ENCODE measurements around the gene SULT1E1.
"Not testable (repeated sequence)": the region's sequence is repeated elsewhere in the genome, so short reads cannot be mapped to it uniquely, and the experiment has no call there.

The SULT1E1 gene

GRCh38 chr4:69849297-69849696 lies 10.6 kb downstream of the SULT1E1 start:
- DNase-seq (ENCODE audit: low read depth, low spot score), result no peak
- no peak overlapping the region for H3K4me3 ChIP-seq (ENCODE audit: low read length)

- DNase-seq (ENCODE audit: low read depth, low spot score), result no peak
- no peak overlapping the region for H3K4me3 ChIP-seq (ENCODE audit: low read length)
Measured at GRCh38 chr4:69848028-69848427, 11.9 kb downstream of the SULT1E1 start.

- H3K4me3 ChIP-seq (ENCODE audit: low read length), result no peak overlapping the region
- DNase-seq (ENCODE audit: low read depth, low spot score), result no peak
Measured at GRCh38 chr4:69843932-69844331, 16.0 kb downstream of the SULT1E1 start.

GRCh38 chr4:69843301-69843700 lies 16.6 kb downstream of the SULT1E1 start:
- no peak overlapping the region for H3K4me3 ChIP-seq (ENCODE audit: low read length)
- no peak for DNase-seq (ENCODE audit: low read depth, low spot score)

GRCh38 chr4:69838977-69839376 lies 21.0 kb downstream of the SULT1E1 start:
- DNase-seq (ENCODE audit: low read depth, low spot score), result no peak
- no peak overlapping the region for H3K4me3 ChIP-seq (ENCODE audit: low read length)

GRCh38 chr4:69836287-69836686 lies 23.7 kb downstream of the SULT1E1 start:
- no peak overlapping the region for H3K4me3 ChIP-seq (ENCODE audit: low read length)
- DNase-seq (ENCODE audit: low read depth, low spot score), result no peak

GRCh38 chr4:69835766-69836165 lies 24.2 kb downstream of the SULT1E1 start:
- no peak for DNase-seq (ENCODE audit: low read depth, low spot score)
- no peak overlapping the region for H3K4me3 ChIP-seq (ENCODE audit: low read length)

- DNase-seq (ENCODE audit: low read depth, low spot score), result no peak
- no peak overlapping the region for H3K4me3 ChIP-seq (ENCODE audit: low read length)
Measured at GRCh38 chr4:69833251-69833650, 26.7 kb downstream of the SULT1E1 start.

GRCh38 chr4:69832326-69833030 lies 27.5 kb downstream of the SULT1E1 start:
- DNase-seq (ENCODE audit: low read depth, low spot score), result no peak
- H3K4me3 ChIP-seq (ENCODE audit: low read length), result no peak overlapping the region

GRCh38 chr4:69831646-69832325 lies 28.2 kb downstream of the SULT1E1 start:
- H3K4me3 ChIP-seq (ENCODE audit: low read length), result no peak overlapping the region
- no peak for DNase-seq (ENCODE audit: low read depth, low spot score)

- H3K4me3 ChIP-seq (ENCODE audit: low read length), result no peak overlapping the region
Measured at GRCh38 chr4:69831270-69831627, 28.7 kb downstream of the SULT1E1 start.

GRCh38 chr4:69830560-69831269 lies 29.2 kb downstream of the SULT1E1 start:
- no peak for DNase-seq (ENCODE audit: low read depth, low spot score)
- no peak overlapping the region for H3K4me3 ChIP-seq (ENCODE audit: low read length)

More at GRCh38 chr4:69831270-69831627, 28.7 kb downstream of the SULT1E1 start:
- DNase-seq (ENCODE audit: low read depth, low spot score), result no peak

GRCh38 chr4:69830192-69830559 lies 29.8 kb downstream of the SULT1E1 start:
- H3K4me3 ChIP-seq (ENCODE audit: low read length), result no peak overlapping the region
- DNase-seq (ENCODE audit: low read depth, low spot score), result no peak

- no peak for DNase-seq (ENCODE audit: low read depth, low spot score)
- H3K4me3 ChIP-seq (ENCODE audit: low read length), result no peak overlapping the region
Measured at GRCh38 chr4:69829678-69830077, 30.3 kb downstream of the SULT1E1 start.

- DNase-seq (ENCODE audit: low read depth, low spot score), result no peak
Measured at GRCh38 chr4:69828828-69829227, 31.1 kb downstream of the SULT1E1 start.

GRCh38 chr4:69825056-69825455 lies 34.9 kb downstream of the SULT1E1 start:
- not testable (repeated sequence) for H3K4me3 ChIP-seq (ENCODE audit: low read length)
- peak; percentile 14 for DNase-seq (ENCODE audit: low read depth, low spot score)

More at GRCh38 chr4:69828828-69829227, 31.1 kb downstream of the SULT1E1 start:
- H3K4me3 ChIP-seq (ENCODE audit: low read length), result no peak overlapping the region

- no peak overlapping the region for H3K4me3 ChIP-seq (ENCODE audit: low read length)
- peak; percentile 42 for DNase-seq (ENCODE audit: low read depth, low spot score)
Measured at GRCh38 chr4:69823481-69824186, 36.3 kb downstream of the SULT1E1 start.

- H3K4me3 ChIP-seq (ENCODE audit: low read length), result no peak overlapping the region
- DNase-seq (ENCODE audit: low read depth, low spot score), result no peak
Measured at GRCh38 chr4:69823048-69823447, 36.9 kb downstream of the SULT1E1 start.

GRCh38 chr4:69822198-69822597 lies 37.7 kb downstream of the SULT1E1 start:
- H3K4me3 ChIP-seq (ENCODE audit: low read length), result no peak overlapping the region
- no peak for DNase-seq (ENCODE audit: low read depth, low spot score)
